KOPT-K1 (cell line): Measurements from ENCODE around the gene C9orf153.

ENCODE experiments used
- H3K27ac ChIP-seq: fragments of 200-600 bp; sonication (generic); 2 replicates; pipeline ENCODE4 v1.5.1; 2016; ENCODE audit warnings: antibody characterized with exemption, mild to moderate bottlenecking, low read depth, low read length; ENCODE audit not compliant: poor library complexity, severe bottlenecking
- H3K36me3 ChIP-seq: fragments of 200-600 bp; sonication (generic); 2 replicates; pipeline ENCODE4 v1.5.1; 2017; ENCODE audit warnings: antibody characterized with exemption, mild to moderate bottlenecking, low read length, moderate library complexity; ENCODE audit not compliant: insufficient read depth
- H3K9me3 ChIP-seq: fragments of 200-600 bp; sonication (generic); 2 replicates; pipeline ENCODE4 v1.5.1; 2017; ENCODE audit warnings: antibody characterized with exemption, low read length, mild to moderate bottlenecking; ENCODE audit not compliant: insufficient read depth, poor library complexity, severe bottlenecking

The C9orf153 gene

GRCh38 chr9:86281593-86282076 is 22.2 kb upstream of the C9orf153 start:
- H3K9me3 ChIP-seq = no peaks in the 10 kb centered on the region

GRCh38 chr9:86280580-86280979 is 21.1 kb upstream of the C9orf153 start:
- Histone ChIP-seq H3K36me3 (peaks cover 11% of the 10 kb centered on the region; the same call in 1 of the 2 replicates), H3K9me3 (no peaks in the 10 kb centered on the region), H3K27ac (no peak overlapping the region)

More at GRCh38 chr9:86281593-86282076, 22.2 kb upstream of the C9orf153 start:
- peaks cover 11% of the 10 kb centered on the region; the same call in 1 of the 2 replicates for H3K36me3 ChIP-seq
- H3K27ac ChIP-seq = peak overlapping the region; percentile 74

- Histone ChIP-seq H3K36me3 (peaks cover 11% of the 10 kb centered on the region; the same call in 1 of the 2 replicates), H3K27ac (no peak overlapping the region), H3K9me3 (no peaks in the 10 kb centered on the region)
These were observed 20.4 kb upstream of the C9orf153 start for GRCh38 chr9:86279839-86280238.

GRCh38 chr9:86277072-86277471 is 17.6 kb upstream of the C9orf153 start:
- Histone ChIP-seq H3K9me3 (no peaks in the 10 kb centered on the region), H3K36me3 (peaks cover 29% of the 10 kb centered on the region), H3K27ac (no peak overlapping the region)

GRCh38 chr9:86275962-86276361 is 16.5 kb upstream of the C9orf153 start:
- Histone ChIP-seq H3K9me3 (no peaks in the 10 kb centered on the region), H3K27ac (no peak overlapping the region), H3K36me3 (peaks cover 40% of the 10 kb centered on the region)

- Histone ChIP-seq H3K27ac (no peak overlapping the region), H3K9me3 (no peaks in the 10 kb centered on the region), H3K36me3 (peaks cover 39% of the 10 kb centered on the region)
These were observed 15.6 kb upstream of the C9orf153 start for GRCh38 chr9:86274821-86275643.

GRCh38 chr9:86272221-86272620 is 12.8 kb upstream of the C9orf153 start:
- Histone ChIP-seq H3K27ac (no peak overlapping the region), H3K36me3 (peaks cover 29% of the 10 kb centered on the region), H3K9me3 (no peaks in the 10 kb centered on the region)

GRCh38 chr9:86263876-86264275 is 4.4 kb upstream of the C9orf153 start:
- peaks cover 24% of the 10 kb centered on the region for H3K36me3 ChIP-seq
- H3K9me3 ChIP-seq = no peaks in the 10 kb centered on the region
- no peak overlapping the region for H3K27ac ChIP-seq

- Histone ChIP-seq H3K9me3 (no peaks in the 10 kb centered on the region), H3K36me3 (peaks cover 24% of the 10 kb centered on the region), H3K27ac (no peak overlapping the region)
These were observed 3.0 kb upstream of the C9orf153 start for GRCh38 chr9:86262492-86262891.

- H3K27ac ChIP-seq = no peak overlapping the region
- H3K36me3 ChIP-seq = 0 out of 2 replicates have a peak, but pooled peaks cover under 1% of the 10 kb centered on the region
- H3K9me3 ChIP-seq = peaks cover 17% of the 10 kb centered on the region
These were observed 2.1 kb downstream of the C9orf153 start for GRCh38 chr9:86257391-86257790.

GRCh38 chr9:86256653-86257052 is 2.8 kb downstream of the C9orf153 start:
- Histone ChIP-seq H3K9me3 (peaks cover 24% of the 10 kb centered on the region), H3K36me3 (no peaks in the 10 kb centered on the region), H3K27ac (no peak overlapping the region)

GRCh38 chr9:86253577-86253976 is 5.9 kb downstream of the C9orf153 start:
- no peak overlapping the region for H3K27ac ChIP-seq
- H3K9me3 ChIP-seq = peaks cover 24% of the 10 kb centered on the region
- no peaks in the 10 kb centered on the region for H3K36me3 ChIP-seq

- Histone ChIP-seq H3K36me3 (no peaks in the 10 kb centered on the region), H3K9me3 (peaks cover 24% of the 10 kb centered on the region), H3K27ac (no peak overlapping the region)
These were observed 6.6 kb downstream of the C9orf153 start for GRCh38 chr9:86252870-86253269.

- peaks cover 24% of the 10 kb centered on the region for H3K9me3 ChIP-seq
- H3K36me3 ChIP-seq = no peaks in the 10 kb centered on the region
- H3K27ac ChIP-seq = no peak overlapping the region
These were observed 9.3 kb downstream of the C9orf153 start for GRCh38 chr9:86250123-86250522.

GRCh38 chr9:86248746-86249145 is 10.7 kb downstream of the C9orf153 start:
- H3K36me3 ChIP-seq = no peaks in the 10 kb centered on the region
- peaks cover 20% of the 10 kb centered on the region for H3K9me3 ChIP-seq
- no peak overlapping the region for H3K27ac ChIP-seq

- Histone ChIP-seq H3K36me3 (no peaks in the 10 kb centered on the region), H3K9me3 (peaks cover under 1% of the 10 kb centered on the region), H3K27ac (no peak overlapping the region)
These were observed 12.7 kb downstream of the C9orf153 start for GRCh38 chr9:86246752-86247161.
